KOPT-K1 (cell line): Measurements from ENCODE around the gene ACKR3.

Experiments
- H3K27ac ChIP-seq: fragments of 200-600 bp; sonication (generic); 2 replicates; pipeline ENCODE4 v1.5.1; 2016; ENCODE audit warnings: antibody characterized with exemption, mild to moderate bottlenecking, low read depth, low read length; ENCODE audit not compliant: poor library complexity, severe bottlenecking
- H3K36me3 ChIP-seq: fragments of 200-600 bp; sonication (generic); 2 replicates; pipeline ENCODE4 v1.5.1; 2017; ENCODE audit warnings: antibody characterized with exemption, mild to moderate bottlenecking, low read length, moderate library complexity; ENCODE audit not compliant: insufficient read depth
- H3K9me3 ChIP-seq: fragments of 200-600 bp; sonication (generic); 2 replicates; pipeline ENCODE4 v1.5.1; 2017; ENCODE audit warnings: antibody characterized with exemption, low read length, mild to moderate bottlenecking; ENCODE audit not compliant: insufficient read depth, poor library complexity, severe bottlenecking

Gene ACKR3

DNA sequence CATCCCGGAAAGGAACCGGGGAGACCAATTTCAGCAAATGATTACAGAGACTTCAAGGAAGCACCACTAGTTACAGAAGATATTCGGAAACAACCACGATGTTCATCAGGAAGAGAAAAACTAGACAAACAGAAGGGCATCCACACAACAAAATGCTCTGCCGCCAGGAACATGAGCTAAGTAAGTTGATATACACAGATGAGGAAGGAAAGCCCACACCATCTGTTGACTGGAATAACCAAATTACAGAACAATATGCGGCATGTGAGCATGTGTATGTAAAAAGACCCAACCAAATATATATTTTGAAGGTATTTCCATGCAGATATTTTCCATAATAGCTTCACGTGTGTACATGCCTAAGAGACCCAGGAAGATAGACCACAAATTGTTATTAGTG lies 47.0 kb downstream of the ACKR3 start:
- no peaks in the 10 kb centered on the region for H3K36me3 ChIP-seq
- no peak overlapping the region for H3K27ac ChIP-seq
- H3K9me3 ChIP-seq = no peaks in the 10 kb centered on the region

GRCh38 chr2:236617221-236617737 lies 47.7 kb downstream of the ACKR3 start:
- H3K9me3 ChIP-seq = no peaks in the 10 kb centered on the region
- H3K27ac ChIP-seq = no peak overlapping the region

GRCh38 chr2:236617796-236618195 lies 48.2 kb downstream of the ACKR3 start:
- no peaks in the 10 kb centered on the region for H3K36me3 ChIP-seq
- H3K27ac ChIP-seq = no peak overlapping the region
- H3K9me3 ChIP-seq = no peaks in the 10 kb centered on the region

More at GRCh38 chr2:236617221-236617737, 47.7 kb downstream of the ACKR3 start:
- no peaks in the 10 kb centered on the region for H3K36me3 ChIP-seq

GRCh38 chr2:236618370-236618769 lies 48.7 kb downstream of the ACKR3 start:
- Histone ChIP-seq H3K9me3 (no peaks in the 10 kb centered on the region), H3K27ac (no peak overlapping the region), H3K36me3 (no peaks in the 10 kb centered on the region)

DNA sequence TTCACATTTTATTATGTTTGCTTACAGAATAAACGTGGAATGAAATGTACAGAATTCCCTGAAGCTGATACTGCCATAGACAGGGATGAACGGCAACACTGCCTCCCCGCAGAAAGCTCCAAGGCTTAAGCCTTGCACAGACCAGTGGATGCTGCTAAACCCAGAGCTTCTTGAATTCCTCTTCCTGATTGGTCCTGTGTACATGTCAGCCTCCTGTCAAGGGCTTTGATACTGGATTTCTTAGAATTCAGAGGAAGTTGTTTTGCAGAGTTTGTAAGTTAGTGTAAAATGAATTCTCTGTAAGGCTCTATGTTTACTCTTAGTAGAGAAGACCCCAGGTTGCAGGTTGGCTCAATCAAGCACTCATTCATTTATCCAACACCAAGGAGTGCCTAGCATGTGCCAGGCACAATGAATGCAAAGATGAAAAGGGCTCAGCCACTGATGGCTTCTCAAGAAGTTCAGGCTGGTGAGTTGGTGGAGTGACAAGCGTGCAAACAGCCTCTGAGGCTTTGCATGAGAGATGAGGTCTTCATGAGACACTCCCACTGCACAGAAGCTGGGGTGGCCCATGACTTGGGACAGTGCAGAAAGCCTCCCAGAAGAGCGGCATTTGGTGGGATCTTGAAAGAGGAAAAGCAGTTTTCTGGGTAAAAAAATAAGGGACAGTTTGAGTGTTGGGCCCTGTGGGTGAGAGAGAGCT lies 50.4 kb downstream of the ACKR3 start:
- Histone ChIP-seq H3K27ac (no peak overlapping the region), H3K36me3 (no peaks in the 10 kb centered on the region), H3K9me3 (no peaks in the 10 kb centered on the region)

GRCh38 chr2:236621786-236622185 lies 52.2 kb downstream of the ACKR3 start:
- Histone ChIP-seq H3K27ac (no peak overlapping the region), H3K36me3 (no peaks in the 10 kb centered on the region), H3K9me3 (no peaks in the 10 kb centered on the region)

GRCh38 chr2:236622201-236622600 lies 52.6 kb downstream of the ACKR3 start:
- H3K27ac ChIP-seq = no peak overlapping the region
- no peaks in the 10 kb centered on the region for H3K9me3 ChIP-seq
- no peaks in the 10 kb centered on the region for H3K36me3 ChIP-seq

DNA sequence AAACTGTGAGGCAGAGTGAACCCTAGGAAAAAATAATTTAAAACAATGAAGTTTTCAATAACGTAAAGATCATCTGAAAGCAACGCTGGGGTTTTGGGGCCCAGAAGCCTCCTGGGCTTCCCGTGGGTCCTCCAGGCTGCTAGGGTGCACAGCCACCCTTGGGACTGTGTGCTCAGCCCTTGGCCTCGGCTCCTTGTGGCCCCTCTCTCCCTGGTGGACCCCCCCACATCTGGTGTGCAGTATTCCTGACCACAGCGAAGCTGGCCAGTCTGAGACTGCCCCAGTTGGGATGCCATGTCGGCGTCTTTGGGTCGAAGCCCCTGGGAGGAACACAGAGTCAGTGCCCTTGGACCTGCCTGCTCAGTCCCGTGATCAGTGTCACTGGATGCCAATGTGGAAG lies 53.0 kb downstream of the ACKR3 start:
- H3K36me3 ChIP-seq = no peaks in the 10 kb centered on the region
- H3K9me3 ChIP-seq = no peaks in the 10 kb centered on the region
- no peak overlapping the region for H3K27ac ChIP-seq

- no peaks in the 10 kb centered on the region for H3K36me3 ChIP-seq
- H3K27ac ChIP-seq = no peak overlapping the region
- no peaks in the 10 kb centered on the region for H3K9me3 ChIP-seq
These were observed 54.2 kb downstream of the ACKR3 start for GRCh38 chr2:236623816-236624215.

GRCh38 chr2:236625156-236625690 lies 55.6 kb downstream of the ACKR3 start:
- Histone ChIP-seq H3K36me3 (no peaks in the 10 kb centered on the region), H3K9me3 (no peaks in the 10 kb centered on the region), H3K27ac (no peak overlapping the region)

- no peak overlapping the region for H3K27ac ChIP-seq
- H3K36me3 ChIP-seq = no peaks in the 10 kb centered on the region
These were observed 56.9 kb downstream of the ACKR3 start for GRCh38 chr2:236626391-236627150.

DNA sequence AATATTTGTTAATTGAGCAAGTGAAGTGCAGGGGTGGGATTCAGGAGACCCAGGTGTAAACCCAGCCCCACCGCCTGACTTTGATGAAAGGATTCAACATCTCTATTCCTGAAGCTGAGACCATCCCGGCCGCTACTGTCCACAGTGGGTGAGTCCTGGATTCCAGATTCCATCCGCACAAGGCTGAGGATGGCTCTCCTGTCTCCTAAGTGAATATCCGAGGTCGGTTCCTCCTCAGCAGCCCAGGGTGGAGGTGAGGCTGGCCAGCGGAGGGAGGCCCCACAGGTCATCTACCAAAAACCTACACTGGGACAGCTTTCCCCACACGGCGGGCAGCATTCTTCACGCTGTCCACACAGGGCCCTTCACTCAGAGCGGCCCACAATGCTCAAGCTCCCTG lies 57.6 kb downstream of the ACKR3 start:
- no peaks in the 10 kb centered on the region for H3K9me3 ChIP-seq
- H3K36me3 ChIP-seq = no peaks in the 10 kb centered on the region
- no peak overlapping the region for H3K27ac ChIP-seq

More at GRCh38 chr2:236626391-236627150, 56.9 kb downstream of the ACKR3 start:
- no peaks in the 10 kb centered on the region for H3K9me3 ChIP-seq

GRCh38 chr2:236627841-236628240 lies 58.2 kb downstream of the ACKR3 start:
- no peak overlapping the region for H3K27ac ChIP-seq
- no peaks in the 10 kb centered on the region for H3K36me3 ChIP-seq
- no peaks in the 10 kb centered on the region for H3K9me3 ChIP-seq

- Histone ChIP-seq H3K27ac (no peak overlapping the region), H3K9me3 (no peaks in the 10 kb centered on the region), H3K36me3 (no peaks in the 10 kb centered on the region)
These were observed 58.8 kb downstream of the ACKR3 start for GRCh38 chr2:236628256-236628901.

- H3K9me3 ChIP-seq = no peaks in the 10 kb centered on the region
- H3K27ac ChIP-seq = no peak overlapping the region
- H3K36me3 ChIP-seq = no peaks in the 10 kb centered on the region
These were observed 59.5 kb downstream of the ACKR3 start for GRCh38 chr2:236628981-236629605.
